Measurements from ENCODE around the gene OR6N1.

The OR6N1 gene

DNA sequence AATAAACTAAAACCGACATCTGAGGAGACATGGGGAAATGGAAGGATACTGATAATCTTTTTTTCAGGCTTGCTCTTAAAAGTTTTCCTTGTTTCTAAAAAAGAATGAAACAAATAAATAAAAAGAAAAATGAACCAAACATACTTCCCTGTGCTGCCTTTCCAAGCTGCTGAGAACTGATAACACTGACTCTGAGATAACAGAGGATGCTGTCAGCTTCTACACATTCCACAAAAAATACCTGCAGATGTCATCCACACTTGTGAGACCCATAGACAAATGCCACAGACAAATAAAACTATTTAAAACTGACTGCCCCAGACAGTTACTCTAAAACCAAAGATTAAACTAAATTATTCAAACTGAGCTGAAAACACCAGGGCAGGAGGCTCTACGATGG, 39.5 kb downstream of the OR6N1 start:
- ChIA-PET CTCF (no interaction called here), POLR2A (no interaction called here)
- DNase-seq (ENCODE audit: extremely low spot score): no peak
- TF ChIP-seq TARDBP (IDR thresholded peaks at IDR 0.05) (no peak), SP1 (IDR thresholded peaks at IDR 0.05) (no peak), BHLHE40 (IDR thresholded peaks at IDR 0.05; ENCODE audit: borderline replicate concordance) (no peak), L3MBTL2 (conservative IDR thresholded peaks at IDR 0.05) (no peak), FOXA1 (IDR thresholded peaks at IDR 0.05) (no peak), CTBP1 (IDR thresholded peaks at IDR 0.05; ENCODE audit: borderline replicate concordance) (no peak), ARNT (IDR thresholded peaks at IDR 0.05) (no peak), FOXK2 (IDR thresholded peaks at IDR 0.05) (no peak), HDGF (IDR thresholded peaks at IDR 0.05; ENCODE audit: borderline replicate concordance) (no peak), ZNF384 (IDR thresholded peaks at IDR 0.05) (no peak), LEF1 (IDR thresholded peaks at IDR 0.05; ENCODE audit: borderline replicate concordance) (no peak), ELF4 (IDR thresholded peaks at IDR 0.05) (no peak), FOXM1 (IDR thresholded peaks at IDR 0.05; ENCODE audit: borderline replicate concordance) (no peak), SUZ12 (IDR thresholded peaks at IDR 0.05) (no peak)
- TF ChIP-seq, protein P1, sequence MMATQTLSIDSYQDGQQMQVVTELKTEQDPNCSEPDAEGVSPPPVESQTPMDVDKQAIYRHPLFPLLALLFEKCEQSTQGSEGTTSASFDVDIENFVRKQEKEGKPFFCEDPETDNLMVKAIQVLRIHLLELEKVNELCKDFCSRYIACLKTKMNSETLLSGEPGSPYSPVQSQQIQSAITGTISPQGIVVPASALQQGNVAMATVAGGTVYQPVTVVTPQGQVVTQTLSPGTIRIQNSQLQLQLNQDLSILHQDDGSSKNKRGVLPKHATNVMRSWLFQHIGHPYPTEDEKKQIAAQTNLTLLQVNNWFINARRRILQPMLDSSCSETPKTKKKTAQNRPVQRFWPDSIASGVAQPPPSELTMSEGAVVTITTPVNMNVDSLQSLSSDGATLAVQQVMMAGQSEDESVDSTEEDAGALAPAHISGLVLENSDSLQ (IDR thresholded peaks at IDR 0.05): no peak

DNA sequence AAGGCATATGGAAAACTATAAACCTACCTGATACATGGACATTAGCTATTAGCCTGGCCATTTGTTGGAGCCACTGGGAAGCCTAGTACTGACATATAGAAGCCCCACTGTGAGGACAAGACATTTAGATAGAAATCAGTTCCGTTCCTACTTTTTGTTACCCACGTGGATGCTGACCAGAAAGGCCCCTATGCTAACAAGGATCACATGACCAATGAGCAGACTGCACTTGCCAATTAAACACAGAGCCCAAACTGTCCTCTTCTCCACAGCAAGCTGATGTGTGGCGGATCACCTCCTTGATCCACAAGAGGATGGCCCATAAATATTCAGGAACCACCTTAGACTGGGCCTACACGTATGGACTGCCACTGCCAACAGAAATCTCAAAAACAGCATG, 40.3 kb downstream of the OR6N1 start:
- CTCF ChIA-PET: no interaction called here
- POLR2A ChIA-PET: no interaction called here

DNA sequence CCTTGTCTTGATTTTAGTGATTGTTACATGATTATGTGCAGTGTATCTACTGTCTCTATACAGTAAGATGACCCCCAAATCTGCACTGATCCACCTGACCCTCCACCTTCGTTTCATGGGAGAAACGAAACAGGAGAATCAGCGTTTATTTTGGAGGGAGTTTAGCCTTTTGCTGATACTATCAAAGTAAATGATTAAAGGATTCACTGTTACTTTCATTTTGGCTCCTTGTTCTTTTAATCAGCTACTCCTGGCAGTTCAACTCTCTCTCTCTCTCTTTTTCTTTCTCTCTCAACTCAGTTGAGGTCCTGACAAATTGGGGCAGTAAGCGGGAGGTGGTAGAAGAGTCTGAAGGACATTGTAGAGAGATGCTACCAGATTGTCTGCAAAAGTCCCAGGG, 41.5 kb downstream of the OR6N1 start:
- no peak for TF ChIP-seq ELF4 (IDR thresholded peaks at IDR 0.05)
- no peak for TF ChIP-seq ARNT (IDR thresholded peaks at IDR 0.05)
- TF ChIP-seq FOXA1 (IDR thresholded peaks at IDR 0.05): no peak
- no peak for TF ChIP-seq L3MBTL2 (conservative IDR thresholded peaks at IDR 0.05)
- TF ChIP-seq TARDBP (IDR thresholded peaks at IDR 0.05): no peak
- no peak for TF ChIP-seq LEF1 (IDR thresholded peaks at IDR 0.05; ENCODE audit: borderline replicate concordance)
- TF ChIP-seq SP1 (IDR thresholded peaks at IDR 0.05): no peak
- TF ChIP-seq FOXM1 (IDR thresholded peaks at IDR 0.05; ENCODE audit: borderline replicate concordance): no peak
- DNase-seq (ENCODE audit: extremely low spot score): no peak
- CTCF ChIA-PET: no interaction called here
- POLR2A ChIA-PET: no interaction called here

More for the DNA sequence above, 40.3 kb downstream of the OR6N1 start:
- no peak for DNase-seq (ENCODE audit: extremely low spot score)
- TF ChIP-seq TARDBP (IDR thresholded peaks at IDR 0.05) (no peak), FOXK2 (IDR thresholded peaks at IDR 0.05) (no peak), HDGF (IDR thresholded peaks at IDR 0.05; ENCODE audit: borderline replicate concordance) (no peak), CTBP1 (IDR thresholded peaks at IDR 0.05; ENCODE audit: borderline replicate concordance) (no peak), FOXM1 (IDR thresholded peaks at IDR 0.05; ENCODE audit: borderline replicate concordance) (no peak), SP1 (IDR thresholded peaks at IDR 0.05) (no peak), ELF4 (IDR thresholded peaks at IDR 0.05) (no peak), BHLHE40 (IDR thresholded peaks at IDR 0.05; ENCODE audit: borderline replicate concordance) (no peak), LEF1 (IDR thresholded peaks at IDR 0.05; ENCODE audit: borderline replicate concordance) (no peak), SUZ12 (IDR thresholded peaks at IDR 0.05) (no peak)

DNA sequence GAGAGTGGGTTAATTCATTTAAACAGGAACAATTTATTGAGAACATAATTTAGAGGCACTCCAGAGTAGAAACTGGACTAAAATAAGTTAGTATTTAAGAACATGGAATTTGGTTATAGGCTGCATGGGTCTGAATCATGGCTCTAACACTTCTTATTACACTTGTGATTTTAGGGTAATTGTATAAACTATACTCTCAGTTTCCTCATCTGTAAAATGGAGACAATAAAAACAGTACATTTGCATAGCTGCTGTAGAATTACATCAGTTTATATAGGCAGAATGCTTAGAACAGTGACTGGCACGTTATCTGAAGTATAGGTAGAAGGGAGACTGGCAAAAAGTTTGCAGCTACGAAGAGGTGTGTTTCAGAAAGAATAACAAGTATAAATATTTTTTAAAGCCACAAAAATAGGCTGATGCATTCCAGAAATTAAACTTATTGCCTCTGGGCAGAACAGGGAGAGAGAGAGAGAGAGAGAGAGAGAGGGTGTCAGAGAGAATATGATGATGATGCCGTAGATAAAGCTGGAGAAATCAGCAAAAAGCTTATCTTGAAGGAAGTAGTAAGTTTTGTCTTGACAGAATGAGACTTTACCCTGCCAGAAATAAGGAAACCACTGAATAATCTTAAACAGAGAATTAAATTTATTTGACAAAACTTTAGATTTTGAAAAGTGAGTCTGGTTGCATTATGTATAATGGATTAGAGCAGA, 43.3 kb downstream of the OR6N1 start:
- ChIA-PET POLR2A (no interaction called here), CTCF (no interaction called here)
- no peak for TF ChIP-seq L3MBTL2 (conservative IDR thresholded peaks at IDR 0.05)
- no peak for DNase-seq (ENCODE audit: extremely low spot score)

DNA sequence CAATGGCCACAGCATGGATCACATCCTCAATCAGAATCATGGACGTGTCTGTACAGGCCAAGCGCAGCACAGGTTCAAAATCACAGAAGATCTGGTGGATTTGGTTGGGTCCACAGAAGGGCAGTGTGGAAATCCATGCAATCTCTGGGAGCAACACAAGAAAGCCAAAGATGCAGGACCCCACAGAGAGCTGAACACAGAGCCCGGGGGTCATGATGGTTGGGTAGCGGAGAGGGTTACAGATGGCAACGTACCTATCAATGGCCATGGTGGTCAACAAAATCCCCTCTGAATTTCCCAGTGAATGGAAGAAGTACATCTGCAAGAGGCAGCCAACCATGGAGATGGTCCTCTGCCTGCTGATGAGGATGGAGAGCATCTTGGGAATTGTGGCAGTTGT, 47.6 kb downstream of the OR6N1 start:
- TF ChIP-seq FOXA1 (IDR thresholded peaks at IDR 0.05) (no peak), SUZ12 (IDR thresholded peaks at IDR 0.05) (no peak), ARNT (IDR thresholded peaks at IDR 0.05) (no peak), ZNF384 (IDR thresholded peaks at IDR 0.05) (no peak), CTBP1 (IDR thresholded peaks at IDR 0.05; ENCODE audit: borderline replicate concordance) (no peak)
- POLR2A ChIA-PET: no interaction called here
- CTCF ChIA-PET: no interaction called here
- no peak for DNase-seq (ENCODE audit: extremely low spot score)

DNA sequence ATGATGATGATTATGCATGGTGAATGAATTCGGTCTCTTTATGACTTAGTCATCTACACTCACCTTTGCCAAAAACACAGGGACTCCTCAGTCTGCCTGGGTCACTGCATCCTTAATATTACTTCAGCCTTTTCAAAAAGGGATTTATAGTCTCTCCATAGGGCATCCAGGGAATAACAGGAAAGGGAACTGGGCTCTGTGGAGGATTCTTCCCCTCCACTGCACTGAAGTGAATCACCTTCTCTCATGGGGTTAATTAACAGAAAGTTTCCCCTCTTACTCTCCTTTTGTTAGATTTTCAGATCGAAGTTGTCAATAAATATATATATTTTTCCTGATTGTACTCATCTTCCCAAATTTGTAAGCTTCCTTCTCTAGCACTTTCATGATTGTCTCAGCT, 51.4 kb downstream of the OR6N1 start, which contains the start of gene OR6K3:
Gene OR6K3 (minus strand): TSS at position 101 of the 400 bp plus-strand sequence. CDS start 2,605 bp downstream, outside the sequence.
- POLR2A ChIA-PET: no interaction called here
- CTCF ChIA-PET: no interaction called here
- DNase-seq (ENCODE audit: extremely low spot score): no peak
- TF ChIP-seq L3MBTL2 (conservative IDR thresholded peaks at IDR 0.05) (no peak), SP1 (IDR thresholded peaks at IDR 0.05) (no peak), SUZ12 (IDR thresholded peaks at IDR 0.05) (no peak), FOXM1 (IDR thresholded peaks at IDR 0.05; ENCODE audit: borderline replicate concordance) (no peak), TARDBP (IDR thresholded peaks at IDR 0.05) (no peak), BHLHE40 (IDR thresholded peaks at IDR 0.05; ENCODE audit: borderline replicate concordance) (no peak), ELF4 (IDR thresholded peaks at IDR 0.05) (no peak), NFRKB (IDR thresholded peaks at IDR 0.05) (no peak), ZNF384 (IDR thresholded peaks at IDR 0.05) (no peak), HDGF (IDR thresholded peaks at IDR 0.05; ENCODE audit: borderline replicate concordance) (no peak), CTBP1 (IDR thresholded peaks at IDR 0.05; ENCODE audit: borderline replicate concordance) (no peak), LEF1 (IDR thresholded peaks at IDR 0.05; ENCODE audit: borderline replicate concordance) (no peak), FOXA1 (IDR thresholded peaks at IDR 0.05) (no peak), FOXK2 (IDR thresholded peaks at IDR 0.05) (no peak), ARNT (IDR thresholded peaks at IDR 0.05) (no peak)
- TF ChIP-seq, protein P1 (IDR thresholded peaks at IDR 0.05): no peak

DNA sequence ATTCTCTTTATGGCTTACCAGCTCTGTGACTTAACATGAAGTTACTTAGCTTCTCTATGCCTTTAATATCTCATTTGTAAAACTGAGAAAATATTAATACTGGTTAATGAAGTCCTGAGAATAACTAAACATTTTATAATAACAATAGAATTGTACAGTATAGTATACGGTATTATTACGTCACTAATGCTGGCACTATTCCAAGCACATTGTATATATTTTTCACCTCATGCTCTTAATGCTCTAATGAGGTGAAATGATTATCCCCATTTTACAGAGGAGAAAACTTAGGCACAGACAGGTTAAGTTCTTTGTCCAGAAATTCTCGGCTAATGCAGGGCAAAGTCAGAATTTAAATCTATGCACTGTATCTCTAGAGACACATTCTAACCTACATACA, 52.3 kb downstream of the OR6N1 start:
- TF ChIP-seq ZNF384 (IDR thresholded peaks at IDR 0.05) (no peak), NFRKB (IDR thresholded peaks at IDR 0.05) (no peak), LEF1 (IDR thresholded peaks at IDR 0.05; ENCODE audit: borderline replicate concordance) (no peak), CTBP1 (IDR thresholded peaks at IDR 0.05; ENCODE audit: borderline replicate concordance) (no peak), SP1 (IDR thresholded peaks at IDR 0.05) (no peak), FOXK2 (IDR thresholded peaks at IDR 0.05) (no peak), L3MBTL2 (conservative IDR thresholded peaks at IDR 0.05) (no peak), BHLHE40 (IDR thresholded peaks at IDR 0.05; ENCODE audit: borderline replicate concordance) (no peak), ELF4 (IDR thresholded peaks at IDR 0.05) (no peak), SUZ12 (IDR thresholded peaks at IDR 0.05) (no peak)
- DNase-seq (ENCODE audit: extremely low spot score): no peak
- CTCF ChIA-PET: no interaction called here
- POLR2A ChIA-PET: no interaction called here
